Tibial nerve (tissue), 4 donors: ENCODE results near the gene RARRES1. TPM values are rescaled to one million over a fixed set of nuclear protein-coding genes. Genes with fewer than 3 reads are reported as not detected.

ENCODE experiments used
- DNase-seq, 2 donors: peaks; one replicate each; pipeline ENCODE4 v3.0.0-alpha.2; 2019; ENCODE audit warnings: low spot score in 2 of 2
- H3K27ac ChIP-seq, 4 donors: fragments of 200-600 bp; sonication (generic) in 3 of 4; one replicate each; pipeline ENCODE4 v1.5.1; 2017 to 2019; ENCODE audit warnings: mild to moderate bottlenecking in 1 of 4
- H3K27me3 ChIP-seq, 2 donors: fragments of 200-600 bp; sonication (generic) in 1 of 2; one replicate each; pipeline versions ENCODE4 v1.5.1 to v1.6.0; 2017 to 2019
- H3K36me3 ChIP-seq, 3 donors: fragments of 200-600 bp; sonication (generic); one replicate each; pipeline ENCODE4 v1.5.1; 2018 to 2019
- H3K4me1 ChIP-seq, 4 donors: fragments of 200-600 bp; sonication (generic) in 3 of 4; one replicate each; pipeline ENCODE4 v1.5.1; 2017 to 2019
- H3K4me3 ChIP-seq, 4 donors: fragments of 200-600 bp; sonication (generic) in 3 of 4; one replicate each; pipeline ENCODE4 v1.5.1; 2017 to 2019; ENCODE audit warnings: mild to moderate bottlenecking in 1 of 4, moderate library complexity in 1 of 4
- H3K9me3 ChIP-seq, 4 donors: fragments of 200-600 bp; sonication (generic) in 3 of 4; one replicate each; pipeline ENCODE4 v1.5.1; 2017 to 2019
- CTCF ChIP-seq, 5 experiments: fragments of 200-600 bp in 3 of 5; fragments of 450-650 bp in 2 of 5; sonication (generic) in 3 of 5; IDR thresholded peaks; one replicate each; pipeline ENCODE4 v1.5.1; 2016 to 2019; ENCODE audit warnings: antibody characterized with exemption in 5 of 5, mild to moderate bottlenecking in 3 of 5, moderate library complexity in 2 of 5
- EP300 ChIP-seq, 2 donors: sonication (generic); formaldehyde crosslinking; IDR thresholded peaks; one replicate each; pipeline ENCODE4 v1.6.1; 2017; ENCODE audit warnings: antibody characterized with exemption in 2 of 2, mild to moderate bottlenecking in 1 of 2
- POLR2A ChIP-seq, 2 donors: fragments of 450-650 bp; IDR thresholded peaks; one replicate each; pipeline ENCODE4 v1.6.1; 2017; ENCODE audit warnings: antibody characterized with exemption in 2 of 2, mild to moderate bottlenecking in 2 of 2, moderate library complexity in 2 of 2
- WGBS, 2 donors: methylation state at CpG; one replicate each; pipeline ENCODE4 v1.1.5; 2018; 5-methylcytosine and 5-hydroxymethylcytosine counted together
- total RNA-seq, 4 donors: library from RNA; depleted of rRNA; stranded (reverse); fragments of >200 nt; gene quantifications; one replicate each; pipeline ENCODE4 v1.1.0, GENCODE V29; 2016

RARRES1 gene
- total RNA-seq, 4 donors from 2014 or later = 17.0 to 1,032 (median 80.4) TPM

GRCh38 chr3:158773845-158774830 lies 41.9 kb upstream of the RARRES1 start:
- WGBS, 2 donors = 58 to 60% methylated on average over 7 of the region's 7 CpGs
- Histone ChIP-seq H3K4me1 (peaks cover 5 to 74% (median 16%) of the 10 kb centered on the region in 4 donors), H3K4me3 (no peak overlapping the region), H3K27me3 (no peaks in the 10 kb centered on the region), H3K9me3 (no peaks in the 10 kb centered on the region), H3K27ac (peak overlapping the region in 2 of 4 donors; percentile 58 to 83), H3K36me3 (no peaks in the 10 kb centered on the region)
- DNase-seq = peak in 1 of 2 donors; percentile 37
- TF ChIP-seq POLR2A (IDR thresholded peaks at IDR 0.05) (no peak), EP300 (IDR thresholded peaks at IDR 0.05) (peak in 1 of 2 donors; percentile 93)

- TF ChIP-seq POLR2A (IDR thresholded peaks at IDR 0.05) (no peak), EP300 (IDR thresholded peaks at IDR 0.05) (no peak), CTCF (IDR thresholded peaks at IDR 0.05) (no peak)
- peak overlapping the region in 2 of 4 donors; percentile 20 to 83 for H3K27ac ChIP-seq
Measured at GRCh38 chr3:158773166-158773565, 40.9 kb upstream of the RARRES1 start.

GRCh38 chr3:158771982-158772381 lies 39.7 kb upstream of the RARRES1 start:
- peak overlapping the region in 2 of 4 donors; percentile 53 to 83 for H3K27ac ChIP-seq
- H3K36me3 ChIP-seq = no peaks in the 10 kb centered on the region
- DNase-seq = no peak
- TF ChIP-seq CTCF (IDR thresholded peaks at IDR 0.05) = no peak
- TF ChIP-seq POLR2A (IDR thresholded peaks at IDR 0.05) = no peak
- TF ChIP-seq EP300 (IDR thresholded peaks at IDR 0.05) = no peak
- H3K27me3 ChIP-seq = no peaks in the 10 kb centered on the region
- peaks cover 5 to 91% (median 28%) of the 10 kb centered on the region in 4 donors for H3K4me1 ChIP-seq
- no peak overlapping the region for H3K4me3 ChIP-seq
- WGBS, 2 donors = 61 to 73% methylated on average over 3 of the region's 3 CpGs
- H3K9me3 ChIP-seq = no peaks in the 10 kb centered on the region

More at GRCh38 chr3:158773166-158773565, 40.9 kb upstream of the RARRES1 start:
- no peak overlapping the region for H3K4me3 ChIP-seq
- H3K4me1 ChIP-seq = peaks cover 5 to 84% (median 25%) of the 10 kb centered on the region in 4 donors
- no peaks in the 10 kb centered on the region for H3K36me3 ChIP-seq
- DNase-seq = no peak
- no peaks in the 10 kb centered on the region for H3K9me3 ChIP-seq
- H3K27me3 ChIP-seq = no peaks in the 10 kb centered on the region

- 57 to 100% methylated on average over 1 of the region's 1 CpG for WGBS, 2 donors
- no peaks in the 10 kb centered on the region for H3K36me3 ChIP-seq
- H3K4me3 ChIP-seq = no peak overlapping the region
- no peak for DNase-seq
- H3K4me1 ChIP-seq = peaks cover 5 to 90% (median 27%) of the 10 kb centered on the region in 4 donors
- no peaks in the 10 kb centered on the region for H3K27me3 ChIP-seq
- H3K27ac ChIP-seq = peak overlapping the region in 2 of 4 donors; percentile 53 to 83
- TF ChIP-seq EP300 (IDR thresholded peaks at IDR 0.05) (no peak), CTCF (IDR thresholded peaks at IDR 0.05) (no peak), POLR2A (IDR thresholded peaks at IDR 0.05) (no peak)
- no peaks in the 10 kb centered on the region for H3K9me3 ChIP-seq
Measured at GRCh38 chr3:158771577-158771976, 39.3 kb upstream of the RARRES1 start.

GRCh38 chr3:158770741-158771350 lies 38.6 kb upstream of the RARRES1 start:
- Histone ChIP-seq H3K27ac (peak overlapping the region in 3 of 4 donors; percentile 32 to 83 (median 76)), H3K9me3 (no peaks in the 10 kb centered on the region), H3K4me3 (no peak overlapping the region), H3K36me3 (no peaks in the 10 kb centered on the region), H3K27me3 (no peaks in the 10 kb centered on the region), H3K4me1 (peaks cover 5 to 86% (median 25%) of the 10 kb centered on the region in 4 donors)
- WGBS, 2 donors = 86 to 91% methylated on average over 4 of the region's 4 CpGs
- no peak for DNase-seq
- TF ChIP-seq CTCF (IDR thresholded peaks at IDR 0.05) (no peak), POLR2A (IDR thresholded peaks at IDR 0.05) (no peak), EP300 (IDR thresholded peaks at IDR 0.05) (no peak)
